Left hindlimb (tissue), 1 donor: ENCODE data around the gene VWDE.

Source experiments
- DNase-seq: peaks from one replicate; pipeline ENCODE4 v3.0.0-alpha.2; 2018

The VWDE gene

DNA sequence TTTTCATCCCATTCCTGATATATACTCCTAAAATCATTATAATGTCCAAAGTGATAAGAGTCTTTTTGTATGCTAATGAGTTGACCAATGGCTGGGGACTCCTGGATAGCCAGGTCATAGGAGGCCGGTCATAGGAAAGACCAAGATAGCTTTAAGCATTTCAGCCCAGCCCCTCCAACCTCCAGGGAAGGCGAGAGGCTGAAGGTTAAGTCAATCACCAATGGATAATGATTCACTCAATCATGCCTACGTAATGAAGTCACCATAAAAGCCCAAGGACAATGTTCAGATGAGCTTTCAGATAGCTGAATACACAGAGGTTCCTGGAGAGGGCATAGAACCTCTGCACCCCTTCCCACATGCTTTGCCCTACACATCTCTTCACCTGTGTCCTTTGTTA lies 75.7 kb downstream of the VWDE start:
- DNase-seq = no peak

GRCh38 chr7:12325646-12326045 lies 78.0 kb downstream of the VWDE start:
- DNase-seq = no peak

DNA sequence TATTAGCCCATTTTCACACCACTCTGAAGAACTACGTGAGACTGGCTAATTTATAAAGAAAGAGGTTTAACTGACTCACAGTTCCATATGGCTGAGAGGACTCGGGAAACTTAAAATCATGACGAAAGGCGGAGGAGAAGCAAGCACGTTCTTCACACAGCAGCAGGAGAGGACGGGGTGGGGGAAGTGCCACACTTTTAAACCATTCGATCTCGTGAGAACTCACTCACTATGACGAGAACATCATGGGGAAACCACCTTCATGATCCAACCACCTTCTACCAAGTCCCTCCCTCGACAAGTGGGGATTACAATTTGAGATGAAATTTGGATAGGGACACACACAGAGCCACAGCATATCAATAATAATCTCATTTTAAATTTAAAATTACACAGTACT lies 80.2 kb downstream of the VWDE start:
- DNase-seq = no peak

DNA sequence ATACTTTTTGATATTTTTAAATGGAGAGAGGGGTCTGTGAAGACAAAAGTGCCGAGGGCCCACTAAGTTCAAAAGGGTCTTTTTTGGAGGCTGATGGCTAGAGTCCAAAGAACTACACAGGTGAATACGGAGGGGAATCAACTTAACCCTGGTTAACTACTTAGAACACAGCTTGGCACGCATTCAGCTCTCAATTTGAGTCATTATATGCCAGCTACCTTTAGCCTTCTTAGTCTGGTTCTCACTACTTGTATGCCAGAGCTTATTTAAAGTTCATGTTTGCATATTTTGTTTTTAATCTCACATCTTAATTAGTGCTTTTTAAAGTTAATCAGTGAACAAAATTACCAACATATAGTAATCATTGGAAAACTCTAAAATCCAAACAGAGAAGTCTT lies 80.8 kb downstream of the VWDE start:
- no peak for DNase-seq

DNA sequence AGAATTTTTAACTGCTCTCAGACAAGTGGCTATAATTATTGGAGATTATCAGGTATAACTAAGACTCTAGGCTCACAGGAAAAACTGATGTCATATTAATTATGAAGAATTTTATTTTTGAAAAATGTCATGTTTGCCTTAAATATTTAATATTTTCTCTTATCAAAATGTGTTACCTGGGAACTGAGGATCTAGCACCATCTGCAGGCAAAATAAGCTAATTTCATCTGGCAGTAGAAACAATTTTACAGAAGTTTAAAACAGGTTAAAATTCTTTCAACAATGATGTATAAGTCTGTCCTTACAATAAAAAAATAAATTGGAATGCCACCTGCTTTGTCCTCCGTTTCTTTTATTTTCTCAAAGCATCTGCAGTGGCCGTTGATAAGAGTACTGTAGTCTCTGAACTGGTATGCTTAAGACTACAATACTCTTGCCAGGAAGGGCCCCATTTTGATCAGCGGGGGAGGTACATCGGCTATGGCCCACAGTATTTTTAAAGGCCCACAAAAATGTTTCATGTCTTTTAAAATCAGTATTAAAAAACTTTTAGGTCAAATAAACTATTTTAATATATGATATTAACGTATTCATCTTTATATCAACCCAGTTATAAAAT lies 81.3 kb downstream of the VWDE start:
- no peak for DNase-seq

DNA sequence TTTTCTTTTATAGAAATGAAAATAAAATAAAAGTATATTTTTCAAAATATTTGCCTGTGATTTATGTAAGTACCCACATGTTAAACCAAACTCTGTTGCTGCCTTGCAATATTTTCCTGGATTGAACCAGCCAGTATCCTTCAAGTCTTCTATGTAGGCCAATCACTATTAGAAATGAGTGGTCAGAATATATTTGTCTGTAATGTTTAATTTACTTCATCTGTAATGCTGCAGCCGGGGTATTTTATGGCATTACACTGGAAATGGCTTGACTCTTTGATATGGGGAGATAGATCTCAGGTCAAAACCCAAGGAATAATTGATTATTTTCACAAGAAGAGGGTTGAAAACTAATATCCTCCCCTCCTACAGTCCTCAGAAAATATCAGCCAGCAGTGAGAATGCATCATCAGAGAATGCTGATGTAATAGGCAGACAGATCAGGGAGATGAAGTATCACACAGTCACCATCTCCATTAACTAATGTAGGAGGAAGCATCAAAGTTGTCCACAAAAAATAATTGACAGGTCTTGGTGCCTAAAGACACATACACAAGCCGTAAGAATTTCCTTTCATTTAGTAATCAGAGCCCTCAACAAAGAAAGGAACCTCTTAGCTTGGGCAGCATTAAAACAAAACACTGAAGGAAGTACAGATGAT lies 82.5 kb downstream of the VWDE start:
- DNase-seq = no peak

DNA sequence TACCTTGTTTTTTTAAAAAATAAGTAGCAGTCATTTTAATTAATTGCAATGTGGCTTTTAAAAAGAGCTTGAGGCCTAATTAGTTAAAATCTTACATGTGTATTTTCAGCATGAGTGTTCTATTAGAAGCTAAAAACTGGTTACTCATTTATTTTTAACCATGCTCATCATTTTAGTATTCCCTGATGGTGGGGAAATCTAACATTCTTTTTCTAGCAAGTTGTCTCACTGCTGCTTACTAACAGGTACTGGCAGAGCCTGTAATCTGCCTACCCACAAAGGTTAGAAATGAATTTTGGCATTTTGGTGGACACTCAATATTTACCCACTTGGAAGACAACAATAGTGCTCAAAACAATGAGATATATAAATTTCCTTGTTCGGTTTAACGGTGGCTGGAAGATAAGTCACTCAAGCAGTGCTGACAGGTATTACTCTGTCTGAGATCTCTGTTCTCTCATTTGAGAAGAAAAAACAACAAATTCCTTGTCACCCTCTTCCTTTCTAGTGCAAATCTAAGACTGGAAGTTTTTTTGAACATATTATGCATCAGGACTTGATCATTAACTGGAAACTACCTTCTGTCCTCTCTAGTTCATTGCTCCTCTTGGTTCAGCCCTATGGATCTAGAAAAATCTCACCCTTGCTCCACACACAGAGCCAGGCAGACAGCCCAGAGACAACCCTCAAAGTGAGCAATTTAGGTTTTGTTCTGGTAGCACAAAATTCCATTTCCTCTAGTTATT lies 83.3 kb downstream of the VWDE start:
- DNase-seq = no peak

DNA sequence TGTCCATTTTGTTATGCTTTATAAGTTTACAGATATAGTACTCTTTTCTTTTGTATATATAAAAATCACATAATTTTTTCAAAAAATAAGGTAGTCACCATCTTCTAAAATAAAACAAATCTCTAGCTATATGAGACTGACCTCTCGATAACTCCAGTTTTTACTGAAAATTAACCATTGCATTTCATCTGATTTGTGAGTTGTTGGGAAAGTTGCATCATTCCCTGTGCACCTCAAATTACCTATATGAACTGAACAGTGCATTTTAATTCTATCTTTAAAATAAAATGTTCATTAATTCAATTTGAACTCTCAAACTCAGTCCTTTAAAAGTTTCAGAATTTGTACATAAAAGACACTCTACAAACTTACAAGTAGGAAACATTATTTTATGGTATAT lies 86.0 kb downstream of the VWDE start:
- no peak for DNase-seq

- DNase-seq = no peak
Measured at GRCh38 chr7:12316925-12317324, 86.7 kb downstream of the VWDE start.

DNA sequence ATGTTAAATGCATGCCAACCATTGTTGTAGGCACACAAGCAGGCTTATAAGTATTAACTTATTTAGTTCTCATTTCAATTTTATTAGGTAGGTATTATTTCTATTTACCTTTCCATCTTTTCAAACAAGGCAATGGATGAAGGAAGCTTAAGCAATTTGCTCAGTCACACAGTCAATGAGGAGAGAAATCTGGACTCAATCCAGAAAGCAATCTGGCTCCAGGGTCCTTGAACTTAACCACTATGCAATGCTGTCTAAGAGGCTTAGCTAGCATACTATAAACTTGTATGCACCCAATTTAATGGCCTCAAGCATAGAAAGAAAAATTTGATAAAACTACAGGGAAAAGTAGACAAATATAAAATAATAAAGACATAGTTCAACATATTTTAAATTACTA lies 88.6 kb downstream of the VWDE start:
- DNase-seq = no peak

- DNase-seq = no peak
Measured at GRCh38 chr7:12314199-12314598, 89.5 kb downstream of the VWDE start.

DNA sequence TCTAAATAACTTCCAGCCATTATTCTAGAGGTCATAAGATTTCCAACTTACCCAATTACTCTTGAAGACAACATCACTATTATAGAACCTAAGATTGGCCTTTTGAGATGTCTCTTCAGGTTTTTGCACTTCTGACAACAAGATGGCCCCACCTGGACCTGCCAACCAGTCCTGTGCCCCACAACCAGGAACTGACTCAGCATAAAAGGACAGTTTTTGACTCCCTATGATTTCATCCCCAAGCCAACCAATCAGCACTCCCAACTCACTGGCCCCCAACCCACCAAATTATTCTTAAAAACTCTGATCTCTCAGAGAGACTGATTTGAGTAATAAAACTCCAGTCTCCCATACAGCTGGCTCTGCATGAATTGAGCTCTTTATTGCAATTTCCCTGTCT lies 98.2 kb downstream of the VWDE start:
- DNase-seq = no peak

- DNase-seq = no peak
Measured at GRCh38 chr7:12303495-12303894, 100.2 kb downstream of the VWDE start.

DNA sequence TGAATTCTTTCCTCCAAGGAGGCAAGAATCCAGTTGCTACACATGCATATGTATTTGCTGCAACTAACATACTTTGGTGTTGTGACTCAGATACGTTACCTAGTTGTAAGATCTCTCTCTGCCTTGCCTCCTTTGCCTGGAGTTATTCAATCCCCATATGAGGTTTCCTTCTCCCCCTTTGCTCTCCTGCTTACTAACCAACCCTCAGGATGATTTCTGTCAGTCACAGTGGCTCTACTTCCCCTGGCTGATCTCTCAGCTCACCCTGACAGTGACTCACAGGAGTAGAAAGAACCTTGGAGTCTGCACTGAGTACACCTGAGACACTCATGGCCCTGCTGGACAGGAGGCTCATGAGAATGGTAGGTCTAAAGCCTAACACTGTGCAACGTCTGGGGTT lies 100.6 kb downstream of the VWDE start:
- no peak for DNase-seq

DNA sequence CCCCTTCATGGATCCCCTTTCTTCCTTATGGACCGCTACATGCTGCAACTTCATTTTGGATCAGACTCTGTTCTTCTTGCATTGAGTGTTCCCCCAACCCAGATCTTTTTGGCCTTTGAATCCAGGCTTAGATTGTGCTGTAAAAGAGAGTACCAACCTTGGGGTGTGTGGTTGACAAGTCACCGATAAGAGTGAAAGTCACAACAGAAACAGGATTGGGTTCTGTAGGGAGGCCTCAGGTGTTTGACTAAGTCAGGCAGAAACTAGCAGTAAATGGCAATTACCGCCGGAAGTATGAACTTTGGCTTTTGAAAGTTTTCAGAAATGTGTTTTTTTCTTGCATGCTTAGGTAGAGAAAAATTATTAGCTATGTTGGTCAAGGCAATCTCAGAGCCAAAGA lies 103.2 kb downstream of the VWDE start:
- no peak for DNase-seq

- no peak for DNase-seq
Measured at GRCh38 chr7:12299367-12299766, 104.3 kb downstream of the VWDE start.

GRCh38 chr7:12297283-12298108 lies 106.2 kb downstream of the VWDE start:
- DNase-seq = no peak

- no peak for DNase-seq
Measured at GRCh38 chr7:12296051-12296570, 107.6 kb downstream of the VWDE start.

- no peak for DNase-seq
Measured at GRCh38 chr7:12294701-12295100, 109.0 kb downstream of the VWDE start.

- DNase-seq = no peak
Measured at GRCh38 chr7:12291870-12292269, 111.8 kb downstream of the VWDE start.

- no peak for DNase-seq
Measured at GRCh38 chr7:12290761-12291160, 112.9 kb downstream of the VWDE start.

GRCh38 chr7:12289996-12290395 lies 113.7 kb downstream of the VWDE start:
- DNase-seq = no peak

DNA sequence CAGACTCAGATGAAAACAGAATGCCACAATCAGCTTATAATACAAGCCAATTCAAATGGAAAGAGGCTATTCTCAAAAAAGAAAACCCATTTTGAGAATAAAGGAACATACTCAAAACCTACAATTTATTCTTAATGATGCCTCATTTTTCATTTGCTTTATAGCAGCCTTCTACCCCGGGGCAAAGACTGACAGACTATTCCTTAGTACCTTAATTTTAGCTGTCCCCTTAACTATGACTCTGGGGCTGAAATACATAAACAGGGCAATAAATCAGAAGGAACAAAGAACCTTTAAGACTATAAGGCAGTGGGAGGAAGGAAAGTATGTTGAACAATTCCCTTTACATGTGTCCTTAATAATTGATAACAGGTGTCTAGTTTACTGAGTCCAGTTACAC lies 115.8 kb downstream of the VWDE start:
- no peak for DNase-seq
